Measurements from ENCODE around the gene HSPA9. TPM values are rescaled to one million over a fixed set of nuclear protein-coding genes. Genes with fewer than 3 reads are reported as not detected.
A peak's percentile ranks its signal among the peaks of the same experiment; 100 is the strongest.

Gene HSPA9
- polyA plus RNA-seq, 3 donors, result 67.8 to 82.4 (median 81.8) TPM

GRCh38 chr5:138601444-138601843 lies 26.2 kb upstream of the HSPA9 start:
- WGBS (ENCODE audit: insufficient coverage), result 50% methylated on average over 2 of the region's 3 CpGs
- peaks cover 29% of the 10 kb centered on the region for H3K4me1 Mint-ChIP-seq
- peaks cover 0 to 3% (median 0%) of the 10 kb centered on the region in 7 donors for H3K9me3 Mint-ChIP-seq
- Histone ChIP-seq H4K20me1 (ENCODE audit: insufficient read depth, low read length) (no peaks in the 10 kb centered on the region), H3K4me1 (ENCODE audit: control insufficient read depth in 1 of 2, insufficient read depth in 2 of 2, low read length in 2 of 2) (peaks cover 27 to 28% of the 10 kb centered on the region in 2 donors), H3K9me3 (replicated peaks in 1 of 2; ENCODE audit: control insufficient read depth in 1 of 2, insufficient read depth in 1 of 2, low read length in 2 of 2) (no peaks in the 10 kb centered on the region), H3K36me3 (replicated peaks in 1 of 2; ENCODE audit: control insufficient read depth in 1 of 2, insufficient read depth in 2 of 2, low read length in 2 of 2) (no peaks in the 10 kb centered on the region), H3K4me2 (replicated peaks; ENCODE audit: extremely low read depth, low read length, poor library complexity, severe bottlenecking) (no peak overlapping the region), H3K27me3 (ENCODE audit: control insufficient read depth in 2 of 2, insufficient read depth in 2 of 2, low read length in 2 of 2) (no peaks in the 10 kb centered on the region), H3K79me2 (ENCODE audit: insufficient read depth, low read length) (no peaks in the 10 kb centered on the region), H3K4me3 (replicated peaks in 1 of 3; ENCODE audit: low read depth in 2 of 3, low read length in 3 of 3) (peak overlapping the region in 1 of 3 experiments; percentile 6), H3K27ac (ENCODE audit: low read depth in 1 of 2, low read length in 2 of 2) (no peak overlapping the region), H3K9ac (ENCODE audit: insufficient read depth, low read length, poor library complexity, severe bottlenecking) (no peak overlapping the region), H2AFZ (ENCODE audit: insufficient read depth, low read depth, low read length, poor library complexity, severe bottlenecking) (peak overlapping the region; percentile 59)
- H3K27ac Mint-ChIP-seq, result peak overlapping the region in 4 of 7 donors; percentile 3 to 74 (median 33)
- H3K36me3 Mint-ChIP-seq, result no peaks in the 10 kb centered on the region
- DNase-seq, result peak; percentile 26 to 56 (median 55)
- no peak for TF ChIP-seq CTCF (IDR thresholded peaks at IDR 0.05)
- peaks cover 3 to 17% (median 6%) of the 10 kb centered on the region in 3 donors for H3K27me3 Mint-ChIP-seq (ENCODE audit: low read depth in 3 of 3)
- H3K4me3 Mint-ChIP-seq, result peak overlapping the region in 1 of 2 donors; percentile 21
- intact Hi-C loops (cut with micrococcal nuclease), result no loop called here

- H3K27me3 ChIP-seq (ENCODE audit: control insufficient read depth in 2 of 2, insufficient read depth in 2 of 2, low read length in 2 of 2), result no peaks in the 10 kb centered on the region
- no peaks in the 10 kb centered on the region for H3K79me2 ChIP-seq (ENCODE audit: insufficient read depth, low read length)
- no peak overlapping the region for H3K27ac Mint-ChIP-seq
- H3K4me2 ChIP-seq (replicated peaks; ENCODE audit: extremely low read depth, low read length, poor library complexity, severe bottlenecking), result no peak overlapping the region
- peaks cover 20% of the 10 kb centered on the region for H3K4me1 Mint-ChIP-seq
- H3K27ac ChIP-seq (ENCODE audit: low read depth in 1 of 2, low read length in 2 of 2), result no peak overlapping the region
- H3K9me3 Mint-ChIP-seq, result peaks cover 0 to 3% (median 0%) of the 10 kb centered on the region in 7 donors
- intact Hi-C loops (cut with micrococcal nuclease), result no loop called here
- TF ChIP-seq CTCF (IDR thresholded peaks at IDR 0.05), result no peak
- no peaks in the 10 kb centered on the region for H3K36me3 Mint-ChIP-seq
- no peak overlapping the region for H3K4me3 Mint-ChIP-seq
- no peak for DNase-seq
- no peak overlapping the region for H2AFZ ChIP-seq (ENCODE audit: insufficient read depth, low read depth, low read length, poor library complexity, severe bottlenecking)
- H3K4me1 ChIP-seq (ENCODE audit: control insufficient read depth in 1 of 2, insufficient read depth in 2 of 2, low read length in 2 of 2), result peaks cover 18 to 19% of the 10 kb centered on the region in 2 donors
- H3K9me3 ChIP-seq (replicated peaks in 1 of 2; ENCODE audit: control insufficient read depth in 1 of 2, insufficient read depth in 1 of 2, low read length in 2 of 2), result no peaks in the 10 kb centered on the region
- H3K9ac ChIP-seq (ENCODE audit: insufficient read depth, low read length, poor library complexity, severe bottlenecking), result no peak overlapping the region
- no peaks in the 10 kb centered on the region for H3K36me3 ChIP-seq (replicated peaks in 1 of 2; ENCODE audit: control insufficient read depth in 1 of 2, insufficient read depth in 2 of 2, low read length in 2 of 2)
- no peaks in the 10 kb centered on the region for H4K20me1 ChIP-seq (ENCODE audit: insufficient read depth, low read length)
- WGBS (ENCODE audit: insufficient coverage), result no CpG with 5 or more reads among the region's 3 CpGs
- H3K27me3 Mint-ChIP-seq (ENCODE audit: low read depth in 3 of 3), result peaks cover 3 to 16% (median 6%) of the 10 kb centered on the region in 3 donors
- H3K4me3 ChIP-seq (replicated peaks in 1 of 3; ENCODE audit: low read depth in 2 of 3, low read length in 3 of 3), result no peak overlapping the region
Observed at GRCh38 chr5:138600446-138600845, 25.2 kb upstream of the HSPA9 start.
